Stimulated activated CD8-positive, alpha-beta memory T cell treated with anti-CD3 and anti-CD28 coated beads, Interleukin-12 subunit alpha, Interleukin-12 subunit beta, amount 100 ng/mL, for 1 hour (primary cell): ENCODE results near the gene TAF1D.
A peak's percentile ranks its signal among the peaks of the same experiment; 100 is the strongest.
"Not testable (repeated sequence)": the region's sequence is repeated elsewhere in the genome, so short reads cannot be mapped to it uniquely, and the experiment has no call there.

Source experiments
- DNase-seq: peaks from one replicate; pipeline ENCODE4 v3.0.0-alpha.2; 2020; ENCODE audit warnings: low read depth

Gene TAF1D

GRCh38 chr11:93747122-93747521, 5.8 kb upstream of the TAF1D start:
- DNase-seq = no peak

- no peak for DNase-seq
Observed at GRCh38 chr11:93746101-93746500, 4.8 kb upstream of the TAF1D start.

- DNase-seq = not testable (repeated sequence)
Observed at GRCh38 chr11:93745005-93745755, 3.9 kb upstream of the TAF1D start.

DNA sequence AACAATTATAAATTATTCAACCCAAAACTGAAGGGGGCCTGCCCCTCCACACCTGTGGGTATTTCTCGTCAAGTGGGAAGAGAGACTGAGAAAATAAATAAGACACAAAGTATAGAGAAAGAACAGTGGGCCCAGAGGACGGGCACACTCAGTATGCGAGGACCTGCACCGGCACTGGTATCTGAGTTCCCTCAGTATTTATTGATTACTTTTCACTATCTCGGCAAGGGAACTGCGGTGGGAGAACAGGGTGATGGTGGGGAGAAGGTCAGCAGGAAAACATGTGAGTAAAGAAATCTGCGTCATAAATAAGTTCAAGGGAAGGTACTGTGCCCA, 3.3 kb upstream of the TAF1D start:
- no peak for DNase-seq

DNA sequence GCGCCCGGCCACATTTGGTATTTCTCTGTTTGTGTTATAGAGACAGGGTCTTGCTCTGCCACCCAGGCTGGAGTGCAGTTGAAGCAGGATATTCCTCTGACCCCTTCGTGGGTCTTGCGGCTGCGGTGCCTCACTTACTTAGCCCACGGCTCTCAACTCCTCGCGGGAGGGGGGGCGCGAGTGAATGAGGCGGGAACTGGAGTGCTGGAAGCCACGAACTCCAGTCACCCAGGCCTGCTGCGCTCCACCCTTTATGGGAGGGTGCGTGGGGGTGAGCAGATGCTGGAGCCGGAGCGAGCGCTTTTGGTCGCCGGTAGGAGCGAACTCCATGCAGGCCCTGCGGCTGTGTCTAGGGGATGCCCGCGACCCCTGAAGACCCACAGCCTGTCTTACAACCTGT, 2.0 kb upstream of the TAF1D start:
- no peak for DNase-seq

- no peak for DNase-seq
Observed at GRCh38 chr11:93741882-93742226, 559 bp upstream of the TAF1D start.

DNA sequence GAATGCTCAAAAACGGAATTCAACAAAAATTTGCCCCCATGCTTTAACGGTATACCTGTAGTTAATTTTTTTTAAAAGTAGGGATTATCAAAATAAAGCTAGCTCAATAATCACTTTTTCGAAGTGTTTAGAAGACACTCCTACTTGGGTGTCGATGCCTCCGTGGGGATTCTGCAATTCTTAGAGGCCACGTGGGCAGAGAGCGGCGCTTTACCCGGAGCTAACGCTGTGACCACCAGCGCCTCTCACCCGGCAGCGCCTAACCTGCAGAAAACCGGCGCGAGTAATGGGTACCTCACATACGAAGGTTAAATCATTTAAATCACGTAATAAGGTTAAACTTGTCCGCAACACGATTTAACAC, 583 bp downstream of the TAF1D start:
- DNase-seq = peak; percentile 40

DNA sequence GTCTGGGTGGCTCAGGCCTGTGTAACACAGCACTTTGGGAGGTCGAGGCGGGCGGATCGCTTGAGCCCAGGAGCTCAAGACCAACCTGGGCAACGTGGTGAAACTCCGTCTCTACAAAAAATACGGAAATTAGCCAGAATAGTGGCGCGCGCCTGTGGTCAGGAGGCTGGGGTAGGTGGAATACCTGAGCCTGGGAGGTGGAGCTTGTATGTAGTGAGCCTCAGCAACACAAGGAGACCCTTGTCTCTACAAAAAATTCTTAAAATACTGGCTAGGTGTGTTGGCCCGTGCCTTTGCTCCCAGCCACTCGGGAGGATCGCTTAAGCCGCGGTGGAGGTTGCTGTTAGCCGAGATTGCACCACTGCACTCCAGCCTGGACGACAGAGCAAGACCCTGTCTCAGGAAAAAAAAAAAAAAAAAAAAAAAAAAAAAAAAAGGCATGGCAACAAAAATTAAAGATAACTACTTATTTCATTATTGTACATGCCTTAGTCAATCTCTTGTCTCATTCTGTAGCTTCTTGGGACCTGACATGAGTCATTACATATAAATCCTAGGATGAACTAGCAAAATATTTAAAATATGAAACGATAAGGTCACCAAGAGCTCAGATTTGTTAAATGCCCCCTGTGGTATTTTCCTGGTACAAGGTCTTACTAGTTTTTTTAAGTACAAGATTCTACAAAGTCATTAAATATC, 1.1 kb downstream of the TAF1D start:
- DNase-seq = no peak

DNA sequence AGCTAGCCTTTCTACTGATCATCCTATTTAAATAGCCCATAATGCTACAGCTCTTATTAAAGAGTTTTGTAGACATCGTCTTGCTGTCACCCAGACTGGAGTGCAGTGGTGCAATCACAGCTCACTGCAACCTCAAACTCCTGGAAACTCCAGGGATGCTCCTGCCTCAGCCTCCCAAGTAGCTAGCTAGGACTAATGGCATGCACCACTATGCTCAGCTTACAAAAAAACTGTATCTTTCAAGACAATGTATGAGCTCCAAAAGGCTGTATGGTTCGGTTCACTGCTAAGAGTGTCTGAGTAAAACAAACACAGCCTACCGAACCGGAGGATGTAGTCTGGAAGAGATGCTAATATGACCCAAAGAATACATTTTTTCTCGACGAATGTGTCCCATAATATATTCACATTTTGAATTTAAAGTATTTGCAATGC, 2.6 kb downstream of the TAF1D start:
- DNase-seq = no peak

DNA sequence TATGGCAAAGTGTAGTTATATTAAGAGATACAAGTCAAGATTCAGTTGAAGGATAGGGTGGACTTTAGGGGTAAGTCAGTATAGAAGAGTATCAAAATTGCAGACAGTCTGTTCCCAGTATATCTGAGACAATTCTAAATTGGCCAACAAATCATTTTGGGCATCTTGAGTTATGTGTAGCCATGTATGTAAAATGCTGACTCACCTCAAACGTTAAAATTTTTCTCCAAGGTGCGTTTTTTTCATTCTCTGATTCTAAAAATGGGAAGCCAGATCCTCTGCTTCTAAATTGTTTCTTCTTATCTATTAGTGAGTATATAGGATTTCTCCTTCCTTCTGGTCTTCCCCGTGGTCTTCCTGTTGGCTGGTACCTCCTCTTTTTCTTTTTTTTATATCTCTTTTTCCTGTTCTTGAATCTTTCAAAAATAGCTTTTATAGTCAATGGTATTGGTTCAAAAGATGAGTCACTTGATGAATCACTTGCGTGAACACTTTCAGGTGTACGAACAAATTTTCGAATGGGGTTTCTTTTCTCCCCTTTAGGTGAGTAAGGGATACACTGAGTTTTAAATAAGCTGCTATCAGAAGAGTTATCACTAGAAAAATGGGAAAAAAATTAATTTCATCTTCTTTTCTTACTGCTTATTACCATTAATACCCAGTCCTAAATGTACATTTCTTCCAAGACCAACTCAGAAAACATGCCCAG, 3.2 kb downstream of the TAF1D start:
- no peak for DNase-seq

GRCh38 chr11:93736129-93736528, 5.2 kb downstream of the TAF1D start:
- DNase-seq = no peak

GRCh38 chr11:93735627-93736026, 5.7 kb downstream of the TAF1D start:
- no peak for DNase-seq

DNA sequence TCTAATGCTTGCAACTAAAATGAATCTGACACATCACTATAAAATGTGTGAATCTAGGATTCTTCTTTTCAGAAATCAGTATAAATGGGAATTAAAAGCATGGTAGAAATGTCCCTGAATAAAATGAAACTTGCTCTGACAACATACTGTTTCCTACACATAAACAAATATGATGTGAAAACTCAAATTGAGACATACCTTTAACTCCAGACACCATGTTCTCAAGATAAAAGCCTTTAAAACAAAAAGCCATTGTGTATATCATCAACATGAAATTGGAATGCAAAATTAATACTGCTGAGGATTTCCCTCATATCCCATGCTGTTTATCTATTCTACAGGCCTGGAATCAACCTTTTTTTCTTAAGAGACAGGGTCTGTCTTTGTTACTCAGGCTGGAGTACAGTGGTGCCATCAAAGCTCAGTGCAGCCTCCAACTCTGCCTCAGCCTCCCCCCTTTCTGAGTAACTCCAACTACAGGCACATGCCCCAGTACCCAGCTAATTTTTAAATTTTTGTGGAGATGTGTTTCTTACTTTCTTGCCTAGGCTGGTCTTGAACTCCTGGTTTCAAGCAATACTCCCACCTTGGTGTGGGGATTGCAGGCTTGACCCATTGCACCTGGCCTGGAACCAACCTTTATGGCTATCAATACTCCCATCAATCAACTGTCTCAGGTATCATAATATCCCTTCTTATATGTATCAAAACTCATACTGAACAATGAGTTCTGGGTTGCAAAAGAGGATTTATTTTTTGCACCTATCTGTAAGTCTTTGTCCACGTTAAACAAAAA, 6.7 kb downstream of the TAF1D start:
- DNase-seq = no peak

GRCh38 chr11:93733474-93733873, 7.8 kb downstream of the TAF1D start:
- no peak for DNase-seq

- DNase-seq = no peak
Observed at GRCh38 chr11:93732237-93732892, 8.9 kb downstream of the TAF1D start.

- DNase-seq = no peak
Observed at GRCh38 chr11:93730108-93731107, 10.9 kb downstream of the TAF1D start.

DNA sequence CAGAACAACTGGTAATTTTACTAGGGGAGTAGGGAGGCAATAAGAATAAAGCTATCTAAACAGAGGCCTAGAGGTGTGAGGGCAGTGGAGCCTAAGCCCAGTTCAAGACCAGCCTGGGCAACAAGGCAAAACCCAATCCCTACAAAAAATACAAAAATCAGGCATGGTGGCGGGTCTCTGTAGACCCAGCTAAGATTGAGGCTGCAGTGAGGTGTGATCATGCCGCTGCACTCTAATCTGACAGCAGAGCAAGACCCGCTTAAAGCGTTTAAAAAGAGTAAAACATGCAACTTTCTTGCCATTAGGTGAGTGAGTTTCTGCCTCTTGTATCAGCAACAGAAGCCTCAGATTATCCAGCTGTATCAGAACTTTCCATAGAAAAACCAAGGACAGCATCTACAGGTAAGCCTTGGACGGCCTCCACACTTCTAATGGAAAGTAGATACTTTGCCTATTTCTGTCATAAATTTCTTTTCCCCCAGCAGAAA, 12.1 kb downstream of the TAF1D start:
- DNase-seq = no peak

DNA sequence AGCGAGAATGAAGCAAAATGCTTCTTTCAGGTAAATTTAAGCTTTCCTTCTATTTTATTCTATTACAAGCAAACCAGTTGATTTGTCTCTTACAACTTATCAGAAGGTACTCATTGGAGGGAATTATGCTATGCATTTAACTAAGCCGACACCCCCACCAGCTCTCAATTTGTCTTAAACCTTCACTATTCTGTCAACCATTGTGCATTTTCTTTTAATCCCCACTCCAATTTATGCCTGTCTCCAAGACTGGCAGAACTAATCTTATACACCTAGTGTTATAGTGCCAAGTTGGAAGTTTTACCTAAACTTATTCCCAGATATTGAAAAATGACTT, 12.5 kb downstream of the TAF1D start:
- DNase-seq = no peak

- no peak for DNase-seq
Observed at GRCh38 chr11:93727985-93728791, 13.1 kb downstream of the TAF1D start.

DNA sequence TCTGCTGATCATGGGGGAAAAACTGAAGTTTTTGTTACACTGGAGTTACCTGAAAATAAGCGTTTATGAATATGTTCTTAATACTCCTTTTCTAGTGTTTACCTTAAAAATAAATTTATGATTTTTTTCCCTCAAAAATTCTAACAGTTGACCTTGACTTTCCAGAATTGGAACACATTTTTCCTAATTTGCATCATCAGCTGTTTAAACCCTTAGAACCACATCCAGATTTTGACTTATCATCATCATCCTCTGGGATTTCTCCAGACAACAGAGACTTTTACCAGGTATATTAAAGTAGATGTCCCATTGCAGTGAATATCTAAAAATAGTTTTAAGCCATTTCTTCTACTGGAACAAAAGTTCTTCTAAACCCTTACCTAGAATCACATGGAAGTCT, 17.2 kb downstream of the TAF1D start:
- no peak for DNase-seq
